Fibroblast of lung (primary cell): ENCODE measurements around the gene NR3C2. TPM values are rescaled to one million over a fixed set of nuclear protein-coding genes. Genes with fewer than 3 reads are reported as not detected.

Experiments used
- DNase-seq, 2 donors: peaks; one replicate each; pipeline versions ENCODE4 v3.0.0 to v3.0.0-alpha.2; 2010; ENCODE audit warnings: low read depth in 2 of 2
- H2AFZ ChIP-seq: 2 replicates; pipeline ENCODE4 v1.5.1; 2012; ENCODE audit warnings: low read length, control low read depth, inconsistent platforms
- H3K27ac ChIP-seq: 2 replicates; pipeline ENCODE4 v1.5.1; 2011; ENCODE audit warnings: low read length, control low read depth; ENCODE audit not compliant: insufficient read depth
- H3K27me3 ChIP-seq: 2 replicates; pipeline ENCODE4 v1.5.1; 2011; ENCODE audit warnings: mild to moderate bottlenecking, low read length; ENCODE audit not compliant: control insufficient read depth, insufficient read depth
- H3K36me3 ChIP-seq: 2 replicates; pipeline ENCODE4 v1.5.1; 2011; ENCODE audit warnings: low read length; ENCODE audit not compliant: control insufficient read depth, insufficient read depth
- H3K4me1 ChIP-seq: 2 replicates; pipeline ENCODE4 v1.5.1; 2011; ENCODE audit warnings: low read length; ENCODE audit not compliant: control insufficient read depth, insufficient read depth; ENCODE audit errors: extremely low read depth
- H3K4me2 ChIP-seq: 2 replicates; pipeline ENCODE4 v1.5.1; 2011; ENCODE audit warnings: low read length, control low read depth; ENCODE audit not compliant: insufficient read depth; ENCODE audit errors: extremely low read depth
- H3K4me3 ChIP-seq, 4 experiments: fragments of 200-600 bp in 1 of 4; sonication (generic) in 1 of 4; replicated peaks in 1 of 4; 2 replicates each; pipeline ENCODE4 v1.5.1; 2011 to 2016; ENCODE audit warnings: low read length in 4 of 4, low read depth in 3 of 4, mild to moderate bottlenecking in 3 of 4, control low read depth in 2 of 4, inconsistent platforms in 1 of 4, mixed read lengths in 1 of 4; ENCODE audit not compliant: insufficient read depth in 1 of 4; ENCODE audit errors: control extremely low read depth in 1 of 4
- H3K79me2 ChIP-seq: 2 replicates; pipeline ENCODE4 v1.5.1; 2012; ENCODE audit warnings: mild to moderate bottlenecking, low read length, inconsistent platforms; ENCODE audit not compliant: control insufficient read depth, insufficient read depth
- H3K9ac ChIP-seq: 2 replicates; pipeline ENCODE4 v1.5.1; 2011; ENCODE audit warnings: mild to moderate bottlenecking, low read length, control low read depth; ENCODE audit not compliant: insufficient read depth
- H3K9me3 ChIP-seq: 2 replicates; pipeline ENCODE4 v1.5.1; 2012; ENCODE audit warnings: low read depth, low read length; ENCODE audit not compliant: control insufficient read depth, insufficient read depth
- H4K20me1 ChIP-seq: 2 replicates; pipeline ENCODE4 v1.5.1; 2011; ENCODE audit warnings: low read length; ENCODE audit not compliant: control insufficient read depth, insufficient read depth; ENCODE audit errors: extremely low read depth
- CTCF ChIP-seq, 2 donors: IDR thresholded peaks in 1 of 2; conservative IDR thresholded peaks in 1 of 2; 1 replicate in 1 of 2; 2 replicates in 1 of 2; pipeline ENCODE4 v1.5.1; 2011 to 2012; ENCODE audit warnings: low read length in 2 of 2, control low read depth in 1 of 2, inconsistent platforms in 1 of 2, low read depth in 1 of 2, mild to moderate bottlenecking in 1 of 2
- EZH2 ChIP-seq: IDR thresholded peaks from 2 replicates; pipeline ENCODE4 v1.5.1; 2012; ENCODE audit warnings: low read length, control low read depth, mild to moderate bottlenecking; ENCODE audit errors: missing control alignments
- polyA plus RNA-seq, 2 donors: library from polyadenylated mRNA; depleted of rRNA in 1 of 2; stranded (reverse) in 1 of 2; unstranded in 1 of 2; fragments of >200 nt; gene quantifications; 2 replicates each; pipeline ENCODE4 v1.2.1, GENCODE V29; 2011 to 2012; ENCODE audit warnings: missing spikeins in 1 of 2
- total RNA-seq: library from RNA; depleted of rRNA; stranded (reverse); fragments of >200 nt; gene quantifications from 2 replicates; pipeline ENCODE4 v1.2.1, GENCODE V29; 2014

Gene NR3C2
- total and polyA plus RNA-seq, 2 donors (not counting 1 experiment from before 2014, with no cell fraction given): 1.9 to 7.4 TPM

- Histone ChIP-seq H3K27me3 (no peaks in the 10 kb centered on the region), H3K36me3 (no peaks in the 10 kb centered on the region), H4K20me1 (no peaks in the 10 kb centered on the region), H3K79me2 (no peaks in the 10 kb centered on the region), H3K4me2 (no peak overlapping the region), H3K27ac (no peak overlapping the region), H3K4me1 (no peaks in the 10 kb centered on the region), H3K9ac (no peak overlapping the region), H2AFZ (no peak overlapping the region), H3K4me3 (no peak overlapping the region), H3K9me3 (no peaks in the 10 kb centered on the region)
- DNase-seq: no peak
- TF ChIP-seq CTCF (conservative IDR thresholded peaks at IDR 0.05 in 1 of 2, IDR thresholded peaks at IDR 0.05 in 1 of 2; ENCODE audit: low read depth in 1 of 2, low read length in 2 of 2): no peak
- no peak for TF ChIP-seq EZH2
Observed at GRCh38 chr4:148344352-148344751, 97.9 kb downstream of the NR3C2 start.

- Histone ChIP-seq H3K9ac (no peak overlapping the region), H3K27ac (no peak overlapping the region), H3K36me3 (no peaks in the 10 kb centered on the region), H3K4me3 (no peak overlapping the region), H2AFZ (no peak overlapping the region), H3K79me2 (no peaks in the 10 kb centered on the region), H3K27me3 (no peaks in the 10 kb centered on the region), H3K9me3 (no peaks in the 10 kb centered on the region), H3K4me2 (no peak overlapping the region), H3K4me1 (no peaks in the 10 kb centered on the region), H4K20me1 (no peaks in the 10 kb centered on the region)
- TF ChIP-seq EZH2: no peak
- DNase-seq: no peak
Observed at GRCh38 chr4:148341980-148342800, 100.0 kb downstream of the NR3C2 start.

GRCh38 chr4:148335133-148335532 is 107.1 kb downstream of the NR3C2 start:
- Histone ChIP-seq H3K4me3 (no peak overlapping the region), H2AFZ (no peak overlapping the region), H3K36me3 (no peaks in the 10 kb centered on the region), H3K27ac (no peak overlapping the region), H3K9ac (no peak overlapping the region), H3K27me3 (no peaks in the 10 kb centered on the region), H3K79me2 (no peaks in the 10 kb centered on the region), H3K9me3 (no peaks in the 10 kb centered on the region), H3K4me1 (no peaks in the 10 kb centered on the region), H4K20me1 (no peaks in the 10 kb centered on the region), H3K4me2 (no peak overlapping the region)
- DNase-seq: no peak
- TF ChIP-seq CTCF (conservative IDR thresholded peaks at IDR 0.05 in 1 of 2, IDR thresholded peaks at IDR 0.05 in 1 of 2; ENCODE audit: low read depth in 1 of 2, low read length in 2 of 2) (no peak), EZH2 (no peak)
